MG63 (cell line): ENCODE measurements around the gene KLF2. TPM values are rescaled to one million over a fixed set of nuclear protein-coding genes. Genes with fewer than 3 reads are reported as not detected.

Source experiments
- DNase-seq: peaks from one replicate; pipeline ENCODE4 v3.0.0-alpha.2; 2020
- H3K27me3 ChIP-seq: fragments of 250-450 bp; sonication (Bioruptor Pico); 2 replicates; pipeline ENCODE4 v1.5.1; 2020; ENCODE audit warnings: mild to moderate bottlenecking, moderate library complexity
- H3K36me3 ChIP-seq: fragments of 250-450 bp; sonication (Bioruptor Pico); 2 replicates; pipeline ENCODE4 v1.5.1; 2020; ENCODE audit warnings: mild to moderate bottlenecking, moderate library complexity
- H3K4me3 ChIP-seq: fragments of 250-450 bp; sonication (Bioruptor Pico); 2 replicates; pipeline ENCODE4 v1.5.1; 2020; ENCODE audit warnings: mild to moderate bottlenecking, moderate library complexity
- H3K9me3 ChIP-seq: fragments of 250-450 bp; sonication (Bioruptor Pico); 2 replicates; pipeline ENCODE4 v1.5.1; 2020; ENCODE audit warnings: mild to moderate bottlenecking, moderate library complexity
- total RNA-seq: library from RNA; depleted of rRNA; stranded (reverse); fragments of >200 nt; shearing (Covaris generic); gene quantifications from 2 replicates; pipeline ENCODE4 v1.2.3, GENCODE V29; 2014; ENCODE audit warnings: low replicate concordance; rRNA removed

The KLF2 gene
- total RNA-seq, 1 experiment from 2014 or later: 4.4 TPM

DNA sequence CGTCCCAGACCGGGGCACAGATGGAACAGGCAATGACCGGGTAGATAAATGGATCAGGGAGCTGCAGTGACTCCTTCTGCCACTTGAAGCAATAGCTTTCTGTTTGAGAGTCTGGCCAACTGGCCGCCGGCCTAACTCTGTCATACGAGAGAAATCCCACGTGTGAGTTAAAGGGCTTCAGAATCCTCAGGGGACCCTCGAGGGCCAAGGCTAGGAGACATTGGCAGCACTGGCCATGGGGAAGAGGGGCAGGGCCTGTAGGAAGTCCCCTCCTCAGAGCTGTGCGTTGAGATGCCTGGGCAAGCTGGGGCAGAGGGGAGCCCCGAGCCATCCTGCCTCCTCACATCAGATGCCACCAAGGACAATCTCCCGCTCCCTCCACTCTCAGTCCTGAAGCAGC lies 51.6 kb downstream of the KLF2 start:
- no peak for DNase-seq
- H3K36me3 ChIP-seq: peaks cover 48% of the 10 kb centered on the region
- no peaks in the 10 kb centered on the region for H3K27me3 ChIP-seq
- no peak overlapping the region for H3K4me3 ChIP-seq
- no peaks in the 10 kb centered on the region for H3K9me3 ChIP-seq

- peak; percentile 27 for DNase-seq
- no peak overlapping the region for H3K4me3 ChIP-seq
These were observed 52.0 kb downstream of the KLF2 start for GRCh38 chr19:16376649-16377048.

DNA sequence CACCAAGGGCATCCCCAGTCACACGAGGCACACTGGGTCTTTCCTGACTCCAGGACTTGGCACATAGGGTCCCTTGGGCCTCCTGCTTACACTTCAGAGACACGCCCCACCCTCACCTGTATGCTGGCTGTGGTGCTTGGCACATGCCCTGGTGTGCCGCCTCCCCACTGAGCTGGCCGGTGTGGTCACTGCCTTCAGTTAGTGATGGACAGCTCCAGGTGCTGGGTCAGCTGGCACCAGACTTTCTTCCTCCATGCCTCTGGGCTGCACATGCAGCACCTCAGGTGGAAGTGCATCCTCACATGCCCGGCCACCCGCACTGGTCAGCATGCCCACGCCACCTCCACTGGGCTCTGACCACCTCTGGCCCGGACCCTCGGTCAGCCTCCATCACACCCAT lies 52.9 kb downstream of the KLF2 start:
- Histone ChIP-seq H3K36me3 (peaks cover 50% of the 10 kb centered on the region), H3K9me3 (no peaks in the 10 kb centered on the region), H3K27me3 (no peaks in the 10 kb centered on the region), H3K4me3 (no peak overlapping the region)
- DNase-seq: no peak

More at GRCh38 chr19:16376649-16377048, 52.0 kb downstream of the KLF2 start:
- no peaks in the 10 kb centered on the region for H3K9me3 ChIP-seq
- H3K27me3 ChIP-seq: no peaks in the 10 kb centered on the region
- peaks cover 51% of the 10 kb centered on the region for H3K36me3 ChIP-seq

Other genes with a start within 250 kb of the KLF2 start
- gene TPM4, start 248.3 kb upstream of the KLF2 start, total RNA-seq: 1,104 and 1,574 TPM in 2 replicates
- gene RAB8A, start 212.9 kb upstream of the KLF2 start, total RNA-seq: 134 and 149 TPM in 2 replicates
- not detected in 2 replicates for gene HSH2D, start 181.1 kb upstream of the KLF2 start, total RNA-seq
- not detected in 2 replicates for gene CIB3, start 151.3 kb upstream of the KLF2 start, total RNA-seq
- 128 and 150 TPM in 2 replicates for gene FAM32A, start 139.4 kb upstream of the KLF2 start, total RNA-seq
- 85.6 and 135 TPM in 2 replicates for gene AP1M1, start 126.9 kb upstream of the KLF2 start, total RNA-seq
- gene EPS15L1, start 147.1 kb downstream of the KLF2 start, total RNA-seq: 14.7 and 23.1 TPM in 2 replicates
- not detected in 2 replicates for gene CALR3, start 171.3 kb downstream of the KLF2 start, total RNA-seq
- gene C19orf44, start 171.6 kb downstream of the KLF2 start, total RNA-seq: 9.8 and 21.4 TPM in 2 replicates
- 1.8 and 2.0 TPM in 2 replicates for gene CHERP, start 217.6 kb downstream of the KLF2 start, total RNA-seq
- gene SLC35E1, start 247.6 kb downstream of the KLF2 start, total RNA-seq: 28.0 and 30.5 TPM in 2 replicates